ENCODE results near the gene RAX2. TPM values are rescaled to one million over a fixed set of nuclear protein-coding genes. Genes with fewer than 3 reads are reported as not detected.

RAX2 gene
- total RNA-seq, 6 experiments from 2014 or later, result not detected

GRCh38 chr19:3800996-3801395, 29.0 kb upstream of the RAX2 start:
- DNase-seq (no peak), ATAC-seq (no peak)
- peaks cover 0 to 6% of the 10 kb centered on the region in 2 donors for H3K27me3 ChIP-seq
- no peaks in the 10 kb centered on the region for H3K9me3 ChIP-seq
- TF ChIP-seq CTCF (IDR thresholded peaks at IDR 0.05) (no peak), POLR2A (IDR thresholded peaks at IDR 0.05) (no peak)
- H3K4me3 ChIP-seq, result no peak overlapping the region
- H3K36me3 ChIP-seq, result no peaks in the 10 kb centered on the region
- no peaks in the 10 kb centered on the region for H3K4me1 ChIP-seq
- H3K27ac ChIP-seq, result no peak overlapping the region
- intact Hi-C loops (cut with DNase I), result no loop called here
- 53% methylated on average over 12 of the region's 21 CpGs for WGBS (ENCODE audit: insufficient coverage, low coverage, low lambda C conversion rate, missing lambda C conversion rate)

- Histone ChIP-seq H3K36me3 (no peaks in the 10 kb centered on the region), H3K4me3 (no peak overlapping the region), H3K9me3 (no peaks in the 10 kb centered on the region), H3K27ac (no peak overlapping the region), H3K4me1 (no peaks in the 10 kb centered on the region), H3K27me3 (peaks cover 0 to 6% of the 10 kb centered on the region in 2 donors)
- DNase-seq (no peak), ATAC-seq (peak in 1 of 4 donors; percentile 30)
- 28% methylated on average over 6 of the region's 6 CpGs for WGBS (ENCODE audit: insufficient coverage, low coverage, low lambda C conversion rate, missing lambda C conversion rate)
- TF ChIP-seq POLR2A (IDR thresholded peaks at IDR 0.05) (no peak), CTCF (IDR thresholded peaks at IDR 0.05) (no peak)
- intact Hi-C loops (cut with DNase I), result no loop called here
Measured at GRCh38 chr19:3798137-3798536, 26.1 kb upstream of the RAX2 start.

GRCh38 chr19:3796358-3796757, 24.3 kb upstream of the RAX2 start:
- no peak for TF ChIP-seq POLR2A (IDR thresholded peaks at IDR 0.05)
- TF ChIP-seq CTCF (IDR thresholded peaks at IDR 0.05), result no peak
- Histone ChIP-seq H3K27me3 (no peaks in the 10 kb centered on the region), H3K4me1 (no peaks in the 10 kb centered on the region), H3K36me3 (no peaks in the 10 kb centered on the region), H3K27ac (no peak overlapping the region), H3K9me3 (no peaks in the 10 kb centered on the region), H3K4me3 (no peak overlapping the region)
- intact Hi-C loops (cut with DNase I), result no loop called here
- DNase-seq (no peak), ATAC-seq (no peak)
- WGBS (ENCODE audit: insufficient coverage, low coverage, low lambda C conversion rate, missing lambda C conversion rate), result 73% methylated on average over 1 of the region's 2 CpGs

- H3K9me3 ChIP-seq, result no peaks in the 10 kb centered on the region
- intact Hi-C loops (cut with DNase I), result no loop called here
- ATAC-seq (no peak), DNase-seq (no peak)
- TF ChIP-seq CTCF (IDR thresholded peaks at IDR 0.05) (no peak), POLR2A (IDR thresholded peaks at IDR 0.05) (no peak)
- H3K36me3 ChIP-seq, result no peaks in the 10 kb centered on the region
- WGBS (ENCODE audit: insufficient coverage, low coverage, low lambda C conversion rate, missing lambda C conversion rate), result 85% methylated on average over 3 of the region's 3 CpGs
- no peak overlapping the region for H3K27ac ChIP-seq
- no peaks in the 10 kb centered on the region for H3K27me3 ChIP-seq
- H3K4me1 ChIP-seq, result no peaks in the 10 kb centered on the region
- no peak overlapping the region for H3K4me3 ChIP-seq
Measured at GRCh38 chr19:3793799-3794198, 21.8 kb upstream of the RAX2 start.

- WGBS (ENCODE audit: insufficient coverage, low coverage, low lambda C conversion rate, missing lambda C conversion rate), result 66% methylated on average over 3 of the region's 3 CpGs
- ATAC-seq, result no peak
- Histone ChIP-seq H3K27ac (no peak overlapping the region), H3K36me3 (no peaks in the 10 kb centered on the region), H3K27me3 (no peaks in the 10 kb centered on the region), H3K4me3 (no peak overlapping the region), H3K4me1 (no peaks in the 10 kb centered on the region), H3K9me3 (no peaks in the 10 kb centered on the region)
- TF ChIP-seq CTCF (IDR thresholded peaks at IDR 0.05) (no peak), POLR2A (IDR thresholded peaks at IDR 0.05) (no peak)
- intact Hi-C loops (cut with DNase I), result no loop called here
- DNase-seq, result no peak
Measured at GRCh38 chr19:3792114-3792513, 20.1 kb upstream of the RAX2 start.
